Nephron progenitor cell (in vitro differentiated cells): Measurements from ENCODE around the gene TBX1.

Experiments used
- DNase-seq: peaks from one replicate; pipeline ENCODE4 v3.0.0; 2021
- H3K27ac Mint-ChIP-seq: 2 replicates; pipeline ENCODE4 v1.8.0; 2021; ENCODE audit warnings: mild to moderate bottlenecking, moderate library complexity, mixed read lengths
- H3K27me3 Mint-ChIP-seq: 2 replicates; pipeline ENCODE4 v1.8.0; 2021; ENCODE audit warnings: mild to moderate bottlenecking, low read depth, mixed read lengths; ENCODE audit not compliant: poor library complexity
- H3K36me3 Mint-ChIP-seq: 2 replicates; pipeline ENCODE4 v1.8.0; 2021; ENCODE audit warnings: low read depth, mixed read lengths
- H3K4me1 Mint-ChIP-seq: 2 replicates; pipeline ENCODE4 v1.8.0; 2021; ENCODE audit warnings: mixed read lengths
- H3K4me3 Mint-ChIP-seq: 2 replicates; pipeline ENCODE4 v1.8.0; 2021; ENCODE audit warnings: mild to moderate bottlenecking, moderate library complexity, mixed read lengths
- H3K9me3 Mint-ChIP-seq: 2 replicates; pipeline ENCODE4 v1.8.0; 2021; ENCODE audit warnings: mild to moderate bottlenecking, moderate library complexity, mixed read lengths
- TF ChIP-seq, protein P1 (sequence below): fragments of 200-600 bp; sonication (generic); IDR thresholded peaks from 2 replicates; pipeline ENCODE4 v1.5.0; 2021; ENCODE audit warnings: antibody characterized with exemption

TBX1 gene

DNA sequence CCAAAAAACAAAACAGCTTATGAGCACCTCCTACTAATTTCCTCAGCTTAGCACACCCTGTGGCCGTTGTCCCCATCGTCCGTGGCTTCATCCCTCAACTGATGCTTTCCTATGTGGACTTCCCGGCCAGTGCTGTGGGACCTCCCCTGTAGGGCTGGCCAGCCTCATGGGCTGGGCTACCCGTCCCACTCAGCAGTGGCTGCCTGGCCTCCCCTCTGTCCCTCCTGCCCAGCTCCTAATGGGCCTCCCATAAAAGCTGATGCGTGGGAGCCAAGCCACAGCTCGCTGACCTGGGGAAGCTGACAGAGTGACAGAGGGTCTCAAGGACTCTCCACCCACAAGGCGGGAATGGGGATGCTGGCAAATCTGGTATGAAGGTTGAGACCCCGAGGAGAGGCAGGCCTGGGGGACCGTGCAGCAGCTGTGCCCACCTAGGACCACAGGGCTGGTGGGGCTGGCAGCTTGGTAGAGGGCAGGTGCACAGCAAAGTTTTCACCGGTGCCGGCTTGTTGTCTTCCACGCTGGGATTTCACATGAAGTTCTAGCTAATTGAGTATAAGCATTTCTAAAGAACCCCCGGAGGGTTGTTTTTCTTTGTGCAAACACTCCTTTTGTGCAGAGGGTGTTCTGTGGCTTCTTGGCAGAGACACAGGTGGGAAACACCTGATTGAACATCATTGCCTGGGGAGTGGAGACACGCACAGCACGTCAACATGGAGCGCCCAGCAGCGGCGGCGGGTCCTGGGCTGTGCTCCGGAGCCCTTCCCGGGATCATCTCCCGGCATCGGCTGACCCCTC is 23.2 kb downstream of the TBX1 start:
- no peaks in the 10 kb centered on the region for H3K36me3 Mint-ChIP-seq
- H3K4me3 Mint-ChIP-seq = no peak overlapping the region
- no peak overlapping the region for H3K27ac Mint-ChIP-seq
- H3K27me3 Mint-ChIP-seq = peaks cover 62% of the 10 kb centered on the region
- peaks cover 7% of the 10 kb centered on the region for H3K9me3 Mint-ChIP-seq
- DNase-seq = no peak
- H3K4me1 Mint-ChIP-seq = peaks cover 9% of the 10 kb centered on the region
- TF ChIP-seq, protein P1, sequence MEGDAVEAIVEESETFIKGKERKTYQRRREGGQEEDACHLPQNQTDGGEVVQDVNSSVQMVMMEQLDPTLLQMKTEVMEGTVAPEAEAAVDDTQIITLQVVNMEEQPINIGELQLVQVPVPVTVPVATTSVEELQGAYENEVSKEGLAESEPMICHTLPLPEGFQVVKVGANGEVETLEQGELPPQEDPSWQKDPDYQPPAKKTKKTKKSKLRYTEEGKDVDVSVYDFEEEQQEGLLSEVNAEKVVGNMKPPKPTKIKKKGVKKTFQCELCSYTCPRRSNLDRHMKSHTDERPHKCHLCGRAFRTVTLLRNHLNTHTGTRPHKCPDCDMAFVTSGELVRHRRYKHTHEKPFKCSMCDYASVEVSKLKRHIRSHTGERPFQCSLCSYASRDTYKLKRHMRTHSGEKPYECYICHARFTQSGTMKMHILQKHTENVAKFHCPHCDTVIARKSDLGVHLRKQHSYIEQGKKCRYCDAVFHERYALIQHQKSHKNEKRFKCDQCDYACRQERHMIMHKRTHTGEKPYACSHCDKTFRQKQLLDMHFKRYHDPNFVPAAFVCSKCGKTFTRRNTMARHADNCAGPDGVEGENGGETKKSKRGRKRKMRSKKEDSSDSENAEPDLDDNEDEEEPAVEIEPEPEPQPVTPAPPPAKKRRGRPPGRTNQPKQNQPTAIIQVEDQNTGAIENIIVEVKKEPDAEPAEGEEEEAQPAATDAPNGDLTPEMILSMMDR = no peak

DNA sequence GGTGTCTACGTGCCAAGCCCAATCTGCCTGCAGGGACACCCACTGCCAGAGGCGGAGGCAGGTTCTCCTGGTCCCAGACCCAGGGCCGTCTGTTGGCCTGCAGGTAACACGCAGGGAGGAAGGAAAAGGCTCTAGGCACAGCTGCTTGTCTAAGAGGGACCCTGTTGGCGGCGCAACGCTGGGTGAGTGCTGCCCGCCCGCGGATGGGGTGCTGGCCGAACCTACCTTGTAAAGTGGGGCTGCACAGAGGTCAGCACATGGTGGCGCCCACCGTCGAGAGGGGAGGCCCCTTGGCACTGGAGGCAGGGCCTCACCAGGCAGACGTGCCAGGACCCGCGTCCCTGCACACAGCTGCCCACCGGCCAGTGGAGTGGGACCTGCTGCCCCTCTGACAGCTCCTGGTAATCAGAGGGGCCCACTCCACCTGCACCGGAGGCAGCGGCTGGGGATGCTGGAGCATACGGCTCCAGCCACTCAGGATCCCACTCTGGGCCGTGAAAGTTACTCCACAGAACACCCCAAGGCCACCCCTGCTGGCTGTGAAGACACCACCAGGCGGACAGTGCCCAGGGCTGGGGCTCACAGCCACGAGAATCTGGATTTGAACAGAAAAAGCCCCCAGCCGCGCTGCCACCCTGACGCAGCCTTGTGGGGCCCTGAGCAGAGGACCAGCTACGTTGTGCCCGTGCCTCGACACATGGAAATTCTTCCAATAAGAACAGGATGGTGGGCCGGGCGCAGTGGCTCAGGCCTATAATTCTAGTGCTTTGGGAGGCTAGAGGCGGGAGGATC is 24.0 kb downstream of the TBX1 start:
- Mint-ChIP-seq H3K4me1 (peaks cover 9% of the 10 kb centered on the region), H3K4me3 (no peak overlapping the region), H3K27me3 (peaks cover 54% of the 10 kb centered on the region), H3K36me3 (peaks cover under 1% of the 10 kb centered on the region), H3K27ac (no peak overlapping the region), H3K9me3 (peaks cover 7% of the 10 kb centered on the region)
- TF ChIP-seq, protein P1 = no peak
- no peak for DNase-seq

DNA sequence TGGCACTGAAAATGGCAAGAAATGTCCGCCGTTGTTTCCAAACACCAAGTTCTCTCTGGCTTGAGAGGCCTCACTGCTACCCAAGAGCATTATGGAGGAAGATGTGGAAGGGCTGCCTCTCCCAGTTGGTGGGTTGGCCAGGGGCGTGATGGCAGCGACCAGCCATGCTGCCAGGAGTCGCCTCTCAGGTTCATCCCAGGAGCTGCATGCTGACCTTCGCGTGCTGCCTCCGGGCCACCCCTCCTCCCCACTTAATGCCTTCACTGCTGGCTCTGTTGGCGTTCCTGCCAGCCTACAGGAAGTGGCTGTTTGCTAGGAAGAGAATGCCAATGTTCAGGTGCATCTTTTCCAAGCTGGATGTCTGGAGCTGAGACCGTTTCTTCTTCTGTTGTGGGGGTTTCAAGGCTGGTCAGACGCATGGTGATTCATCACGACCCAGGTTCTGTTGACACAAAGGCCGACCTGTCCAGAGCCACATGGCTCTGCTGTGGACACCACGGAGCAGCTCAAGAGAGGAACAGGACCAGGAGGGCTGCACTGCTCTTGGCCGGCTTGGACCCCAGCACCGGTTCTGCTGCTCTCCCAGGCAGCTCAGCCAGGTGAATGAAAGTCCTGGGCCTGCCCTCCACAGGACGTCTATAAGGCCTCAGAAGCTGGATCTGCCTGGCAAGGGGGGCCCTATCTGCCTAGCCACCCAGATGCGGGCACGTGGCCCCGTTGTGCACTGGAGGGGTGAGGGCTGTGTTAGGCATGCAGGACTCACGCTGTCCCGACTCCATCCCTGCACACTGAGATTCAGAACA is 25.1 kb downstream of the TBX1 start:
- TF ChIP-seq, protein P1 = no peak
- no peak for DNase-seq

DNA sequence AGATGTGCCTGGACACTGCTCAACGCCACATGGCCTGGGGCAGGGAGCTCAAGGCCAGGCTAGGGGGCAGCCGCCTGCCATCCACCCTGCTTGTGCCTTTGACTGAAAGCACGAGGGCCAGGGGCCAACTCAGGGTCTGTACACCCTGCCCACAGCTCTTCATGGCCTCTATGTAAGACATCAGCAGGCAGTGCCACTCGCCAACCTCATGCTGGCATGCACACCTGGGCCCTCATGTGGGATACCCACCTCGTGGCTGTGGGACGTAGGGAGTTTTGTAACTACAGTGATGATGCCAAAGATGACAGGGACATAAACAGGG is 25.6 kb downstream of the TBX1 start:
- peaks cover 49% of the 10 kb centered on the region for H3K27me3 Mint-ChIP-seq
- TF ChIP-seq, protein P1 = no peak
- H3K4me3 Mint-ChIP-seq = no peak overlapping the region

More for the DNA sequence above, 25.1 kb downstream of the TBX1 start:
- Mint-ChIP-seq H3K27me3 (peaks cover 49% of the 10 kb centered on the region), H3K9me3 (peaks cover 17% of the 10 kb centered on the region), H3K4me3 (no peak overlapping the region), H3K36me3 (peaks cover 11% of the 10 kb centered on the region), H3K4me1 (no peaks in the 10 kb centered on the region), H3K27ac (no peak overlapping the region)

DNA sequence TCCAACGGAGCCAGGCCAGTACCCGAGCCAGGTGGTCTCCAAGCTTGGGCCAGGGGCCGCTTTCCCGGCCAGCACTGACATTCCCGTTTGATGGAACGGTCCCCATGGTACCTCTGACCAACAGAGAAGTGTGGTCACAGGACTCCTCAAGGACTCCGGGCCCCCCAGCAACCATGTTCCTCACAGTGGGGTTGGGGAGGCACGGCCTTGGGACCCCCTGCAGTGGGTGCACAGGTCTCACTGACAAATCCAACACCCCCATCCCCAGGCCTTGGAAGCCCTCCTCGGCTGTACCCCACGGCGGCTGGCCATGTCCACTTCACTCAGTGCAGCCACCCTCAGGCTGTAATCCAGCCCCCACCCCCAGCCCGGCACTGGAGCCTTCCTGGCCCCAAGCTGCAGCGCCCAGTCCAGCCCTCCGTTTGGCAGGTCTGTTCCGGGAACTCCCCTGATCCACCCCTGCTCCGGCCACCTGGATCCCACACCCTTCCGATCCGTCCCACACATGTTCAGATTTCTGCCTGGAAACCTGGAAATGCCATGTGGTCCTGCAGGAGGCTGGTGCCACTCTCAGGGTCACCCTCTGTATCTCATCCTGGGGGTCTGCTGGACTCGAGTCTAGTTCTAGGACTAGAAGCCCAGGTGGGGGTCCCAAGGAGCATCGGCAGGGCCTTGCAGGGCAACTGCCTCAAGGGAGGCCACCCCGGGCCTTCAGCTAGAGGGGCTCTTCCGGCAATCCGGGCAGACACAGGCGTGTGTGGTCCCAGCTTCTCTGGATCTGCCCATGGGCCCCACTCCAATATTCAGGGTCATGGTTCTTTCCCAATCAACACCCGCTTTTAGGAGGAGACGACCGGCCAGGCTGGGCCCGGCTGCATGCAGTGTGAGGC is 26.6 kb downstream of the TBX1 start:
- H3K27ac Mint-ChIP-seq = no peak overlapping the region
- no peak for DNase-seq
- TF ChIP-seq, protein P1 = no peak
- H3K36me3 Mint-ChIP-seq = peaks cover 27% of the 10 kb centered on the region
- H3K4me3 Mint-ChIP-seq = no peak overlapping the region
- H3K27me3 Mint-ChIP-seq = peaks cover 41% of the 10 kb centered on the region
- H3K4me1 Mint-ChIP-seq = no peaks in the 10 kb centered on the region
- peaks cover 27% of the 10 kb centered on the region for H3K9me3 Mint-ChIP-seq

More for the DNA sequence above, 25.6 kb downstream of the TBX1 start:
- H3K27ac Mint-ChIP-seq = no peak overlapping the region
- no peak for DNase-seq
- peaks cover 17% of the 10 kb centered on the region for H3K36me3 Mint-ChIP-seq
- H3K4me1 Mint-ChIP-seq = no peaks in the 10 kb centered on the region
- H3K9me3 Mint-ChIP-seq = peaks cover 21% of the 10 kb centered on the region
